Measurements from ENCODE around the gene DLGAP1. TPM values are rescaled to one million over a fixed set of nuclear protein-coding genes. Genes with fewer than 3 reads are reported as not detected.

The DLGAP1 gene
- total RNA-seq, 1 donor from 2014 or later: 7.7 TPM

GRCh38 chr18:3867864-3868311 lies 587.2 kb downstream of the DLGAP1 start:
- no peaks in the 10 kb centered on the region for H3K9me3 Mint-ChIP-seq (ENCODE audit: low read depth)
- no peak for DNase-seq (ENCODE audit: low spot score)
- no peaks in the 10 kb centered on the region for H3K36me3 Mint-ChIP-seq (ENCODE audit: low read depth)
- H3K4me3 Mint-ChIP-seq (ENCODE audit: unreplicated experiment): no peak overlapping the region
- H3K27ac Mint-ChIP-seq (ENCODE audit: unreplicated experiment): no peak overlapping the region
- H3K4me1 Mint-ChIP-seq (ENCODE audit: low read depth): peaks cover 11% of the 10 kb centered on the region
- TF ChIP-seq CTCF (IDR thresholded peaks at IDR 0.05): no peak
- H3K27me3 Mint-ChIP-seq (ENCODE audit: low read depth): peaks cover 3% of the 10 kb centered on the region

DNA sequence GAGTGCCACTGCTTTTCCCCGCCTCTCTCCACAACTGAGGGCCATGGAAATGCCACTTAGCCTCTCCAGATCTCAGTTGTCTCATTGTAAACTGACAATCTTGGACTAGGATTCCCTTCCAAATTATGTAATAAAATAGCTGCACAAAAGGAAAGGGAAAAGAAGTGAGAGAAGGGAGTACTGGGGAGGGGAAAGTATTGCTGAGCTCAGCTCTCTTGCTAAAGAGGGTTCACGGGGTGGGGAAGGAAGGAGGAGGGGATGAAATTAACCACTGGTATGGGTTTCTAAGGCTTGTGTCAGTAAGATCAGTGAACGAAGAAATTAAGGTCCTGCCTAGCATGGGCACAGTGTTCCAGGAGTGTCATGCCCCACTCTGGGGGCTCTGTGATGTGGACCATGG lies 587.9 kb downstream of the DLGAP1 start:
- DNase-seq (ENCODE audit: low spot score): no peak
- peaks cover 3% of the 10 kb centered on the region for H3K27me3 Mint-ChIP-seq (ENCODE audit: low read depth)
- no peaks in the 10 kb centered on the region for H3K36me3 Mint-ChIP-seq (ENCODE audit: low read depth)
- H3K4me1 Mint-ChIP-seq (ENCODE audit: low read depth): peaks cover 11% of the 10 kb centered on the region
- H3K4me3 Mint-ChIP-seq (ENCODE audit: unreplicated experiment): no peak overlapping the region
- TF ChIP-seq CTCF (IDR thresholded peaks at IDR 0.05): no peak
- H3K27ac Mint-ChIP-seq (ENCODE audit: unreplicated experiment): no peak overlapping the region
- H3K9me3 Mint-ChIP-seq (ENCODE audit: low read depth): no peaks in the 10 kb centered on the region

GRCh38 chr18:3864669-3865298 lies 590.3 kb downstream of the DLGAP1 start:
- peaks cover 11% of the 10 kb centered on the region for H3K4me1 Mint-ChIP-seq (ENCODE audit: low read depth)
- H3K9me3 Mint-ChIP-seq (ENCODE audit: low read depth): no peaks in the 10 kb centered on the region
- H3K4me3 Mint-ChIP-seq (ENCODE audit: unreplicated experiment): no peak overlapping the region
- H3K36me3 Mint-ChIP-seq (ENCODE audit: low read depth): no peaks in the 10 kb centered on the region
- no peak for DNase-seq (ENCODE audit: low spot score)
- TF ChIP-seq CTCF (IDR thresholded peaks at IDR 0.05): no peak
- H3K27me3 Mint-ChIP-seq (ENCODE audit: low read depth): no peaks in the 10 kb centered on the region
- no peak overlapping the region for H3K27ac Mint-ChIP-seq (ENCODE audit: unreplicated experiment)

- no peaks in the 10 kb centered on the region for H3K9me3 Mint-ChIP-seq (ENCODE audit: low read depth)
- no peak overlapping the region for H3K4me3 Mint-ChIP-seq (ENCODE audit: unreplicated experiment)
- DNase-seq (ENCODE audit: low spot score): no peak
- no peaks in the 10 kb centered on the region for H3K27me3 Mint-ChIP-seq (ENCODE audit: low read depth)
- no peak overlapping the region for H3K27ac Mint-ChIP-seq (ENCODE audit: unreplicated experiment)
- peaks cover 11% of the 10 kb centered on the region for H3K4me1 Mint-ChIP-seq (ENCODE audit: low read depth)
- no peaks in the 10 kb centered on the region for H3K36me3 Mint-ChIP-seq (ENCODE audit: low read depth)
- no peak for TF ChIP-seq CTCF (IDR thresholded peaks at IDR 0.05)
Measured at GRCh38 chr18:3863593-3863992, 591.5 kb downstream of the DLGAP1 start.

DNA sequence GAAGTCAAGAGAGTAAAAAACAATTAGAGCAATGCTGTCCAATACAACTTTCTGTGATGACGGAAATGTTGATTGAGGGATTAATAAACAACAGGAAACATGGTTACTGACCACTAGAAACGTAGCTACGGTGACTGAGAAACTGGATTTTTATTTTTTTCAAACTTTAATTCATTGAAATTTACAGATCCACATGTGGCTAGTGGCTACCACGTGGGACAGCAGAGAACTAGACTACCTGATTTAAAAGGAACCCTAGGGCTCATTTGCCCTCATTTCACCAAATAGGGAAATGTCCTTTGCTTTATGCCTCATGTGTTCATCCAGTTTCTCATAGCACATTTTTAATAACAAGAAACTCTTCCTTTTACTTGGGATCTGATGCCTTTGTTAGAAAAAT lies 592.1 kb downstream of the DLGAP1 start:
- no peak for TF ChIP-seq CTCF (IDR thresholded peaks at IDR 0.05)
- Mint-ChIP-seq H3K9me3 (ENCODE audit: low read depth) (no peaks in the 10 kb centered on the region), H3K27ac (ENCODE audit: unreplicated experiment) (no peak overlapping the region), H3K27me3 (ENCODE audit: low read depth) (no peaks in the 10 kb centered on the region), H3K4me1 (ENCODE audit: low read depth) (peaks cover 9% of the 10 kb centered on the region), H3K36me3 (ENCODE audit: low read depth) (no peaks in the 10 kb centered on the region), H3K4me3 (ENCODE audit: unreplicated experiment) (no peak overlapping the region)
- no peak for DNase-seq (ENCODE audit: low spot score)
